Left lobe of liver (tissue), 2 donors: ENCODE measurements around the gene RIC3. TPM values are rescaled to one million over a fixed set of nuclear protein-coding genes. Genes with fewer than 3 reads are reported as not detected.

Experiments used
- ATAC-seq: fragments of 200-7000 bp; cut with Tn5 transposase; one replicate; pipeline ENCODE4 v1.9.1; 2020; ENCODE audit warnings: mild to moderate bottlenecking, moderate library complexity
- DNase-seq: peaks from one replicate; pipeline ENCODE4 v3.0.0-alpha.2; 2020; ENCODE audit warnings: low spot score
- total RNA-seq: library from RNA; stranded (reverse); gene quantifications from one replicate; pipeline ENCODE4 v1.2.1, GENCODE V29; 2021
- donor health status: DM: no; HTN: no; CAD: no; lungs with moderate emphysema.
- donor health status: DM: no; HTN: yes; CAD: no.

RIC3 gene
- total RNA-seq, 1 donor from 2014 or later = 3.4 TPM

- ATAC-seq = peak; percentile 75
- no peak for DNase-seq
Observed at GRCh38 chr11:8056810-8057463, 111.9 kb downstream of the RIC3 start.

Other genes with a start within 250 kb of the RIC3 start
- gene OR10A6, start 237.8 kb downstream of the RIC3 start, total RNA-seq = not detected
- not detected for gene OR10A3, start 227.3 kb downstream of the RIC3 start, total RNA-seq
- not detected for gene NLRP10, start 203.6 kb downstream of the RIC3 start, total RNA-seq
- gene EIF3F, start 181.7 kb downstream of the RIC3 start, total RNA-seq = 90.1 TPM
- gene TUB, start 87.8 kb downstream of the RIC3 start, total RNA-seq = 1.2 TPM
- not detected for gene LMO1, start 94.9 kb upstream of the RIC3 start, total RNA-seq